ENCODE results near the gene GOSR1.
"Not testable (repeated sequence)": the region's sequence is repeated elsewhere in the genome, so short reads cannot be mapped to it uniquely, and the experiment has no call there.

The GOSR1 gene

GRCh38 chr17:30506481-30506880 lies 29.3 kb downstream of the GOSR1 start:
- no peak for DNase-seq

- DNase-seq = no peak
These were observed 36.1 kb downstream of the GOSR1 start for GRCh38 chr17:30513346-30513745.

- DNase-seq = no peak
These were observed 37.8 kb downstream of the GOSR1 start for GRCh38 chr17:30514895-30515596.

GRCh38 chr17:30517786-30518185 lies 40.6 kb downstream of the GOSR1 start:
- no peak for DNase-seq

- DNase-seq = no peak
These were observed 42.0 kb downstream of the GOSR1 start for GRCh38 chr17:30519166-30519565.

GRCh38 chr17:30519707-30520106 lies 42.5 kb downstream of the GOSR1 start:
- peak; percentile 4 for DNase-seq

GRCh38 chr17:30520436-30520835 lies 43.2 kb downstream of the GOSR1 start:
- DNase-seq = no peak

- no peak for DNase-seq
These were observed 43.7 kb downstream of the GOSR1 start for GRCh38 chr17:30520882-30521281.

GRCh38 chr17:30521766-30522165 lies 44.6 kb downstream of the GOSR1 start:
- DNase-seq = no peak

GRCh38 chr17:30523236-30523635 lies 46.0 kb downstream of the GOSR1 start:
- not testable (repeated sequence) for DNase-seq

- no peak for DNase-seq
These were observed 47.6 kb downstream of the GOSR1 start for GRCh38 chr17:30524847-30525246.

GRCh38 chr17:30526401-30526800 lies 49.2 kb downstream of the GOSR1 start:
- no peak for DNase-seq

- not testable (repeated sequence) for DNase-seq
These were observed 51.5 kb downstream of the GOSR1 start for GRCh38 chr17:30528701-30529100.

GRCh38 chr17:30530346-30531025 lies 53.3 kb downstream of the GOSR1 start:
- no peak for DNase-seq

- no peak for DNase-seq
These were observed 55.7 kb downstream of the GOSR1 start for GRCh38 chr17:30532871-30533270.

- no peak for DNase-seq
These were observed 57.1 kb downstream of the GOSR1 start for GRCh38 chr17:30534298-30534697.

- DNase-seq = no peak
These were observed 58.0 kb downstream of the GOSR1 start for GRCh38 chr17:30534938-30535921.

GRCh38 chr17:30536846-30537245 lies 59.6 kb downstream of the GOSR1 start:
- not testable (repeated sequence) for DNase-seq

- not testable (repeated sequence) for DNase-seq
These were observed 60.5 kb downstream of the GOSR1 start for GRCh38 chr17:30537667-30538066.

GRCh38 chr17:30541802-30542201 lies 64.6 kb downstream of the GOSR1 start:
- no peak for DNase-seq

- DNase-seq = no peak
These were observed 66.2 kb downstream of the GOSR1 start for GRCh38 chr17:30543456-30543855.

- DNase-seq = no peak
These were observed 67.8 kb downstream of the GOSR1 start for GRCh38 chr17:30545024-30545423.

All from DMS53 (cell line).